ENCODE results near the gene STAT1.

The STAT1 gene

DNA sequence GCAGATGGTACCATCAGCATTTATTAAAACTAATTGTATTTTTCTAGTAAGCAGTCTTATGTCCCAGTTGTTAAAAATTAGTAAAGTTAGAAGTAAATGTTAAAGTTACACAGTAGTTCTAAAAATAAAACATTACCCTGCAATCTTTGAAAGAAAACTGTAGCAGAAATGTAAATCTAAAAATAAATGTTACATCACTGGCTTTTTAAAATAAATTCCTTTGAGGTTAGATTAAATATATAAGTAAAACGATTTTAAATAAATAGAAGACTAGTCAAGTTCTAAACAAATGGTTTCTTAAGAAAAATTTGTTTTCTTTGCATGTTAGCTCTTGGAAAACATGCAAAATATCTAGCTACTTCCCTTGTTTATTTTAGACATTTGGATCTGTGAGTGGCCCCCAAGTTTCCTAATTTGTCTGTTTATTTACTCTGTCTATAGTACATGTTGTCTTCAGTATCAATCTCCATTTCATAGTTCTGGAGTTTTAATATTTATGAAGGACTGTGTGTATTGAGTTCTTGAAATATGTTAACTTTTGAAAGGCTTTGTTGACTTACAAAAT lies 75.1 kb downstream of the STAT1 start:
- no peaks in the 10 kb centered on the region for H3K27me3 ChIP-seq
- H3K4me1 ChIP-seq = no peaks in the 10 kb centered on the region
- H3K4me3 ChIP-seq (ENCODE audit: low read depth, low read length) = no peak overlapping the region
- TF ChIP-seq, protein P1, sequence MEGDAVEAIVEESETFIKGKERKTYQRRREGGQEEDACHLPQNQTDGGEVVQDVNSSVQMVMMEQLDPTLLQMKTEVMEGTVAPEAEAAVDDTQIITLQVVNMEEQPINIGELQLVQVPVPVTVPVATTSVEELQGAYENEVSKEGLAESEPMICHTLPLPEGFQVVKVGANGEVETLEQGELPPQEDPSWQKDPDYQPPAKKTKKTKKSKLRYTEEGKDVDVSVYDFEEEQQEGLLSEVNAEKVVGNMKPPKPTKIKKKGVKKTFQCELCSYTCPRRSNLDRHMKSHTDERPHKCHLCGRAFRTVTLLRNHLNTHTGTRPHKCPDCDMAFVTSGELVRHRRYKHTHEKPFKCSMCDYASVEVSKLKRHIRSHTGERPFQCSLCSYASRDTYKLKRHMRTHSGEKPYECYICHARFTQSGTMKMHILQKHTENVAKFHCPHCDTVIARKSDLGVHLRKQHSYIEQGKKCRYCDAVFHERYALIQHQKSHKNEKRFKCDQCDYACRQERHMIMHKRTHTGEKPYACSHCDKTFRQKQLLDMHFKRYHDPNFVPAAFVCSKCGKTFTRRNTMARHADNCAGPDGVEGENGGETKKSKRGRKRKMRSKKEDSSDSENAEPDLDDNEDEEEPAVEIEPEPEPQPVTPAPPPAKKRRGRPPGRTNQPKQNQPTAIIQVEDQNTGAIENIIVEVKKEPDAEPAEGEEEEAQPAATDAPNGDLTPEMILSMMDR (IDR thresholded peaks at IDR 0.05; ENCODE audit: low read depth, low read length) = no peak
- DNase-seq = no peak
- no peaks in the 10 kb centered on the region for H3K9me3 ChIP-seq
- H3K36me3 ChIP-seq = no peaks in the 10 kb centered on the region; the same call in 1 of the 2 replicates

GRCh38 chr2:190935054-190935453 lies 78.9 kb downstream of the STAT1 start:
- no peak for DNase-seq
- Histone ChIP-seq H3K4me3 (ENCODE audit: low read depth, low read length) (no peak overlapping the region), H3K4me1 (no peaks in the 10 kb centered on the region), H3K36me3 (peaks cover 25% of the 10 kb centered on the region), H3K27me3 (no peaks in the 10 kb centered on the region), H3K9me3 (no peaks in the 10 kb centered on the region)
- TF ChIP-seq, protein P1 (IDR thresholded peaks at IDR 0.05; ENCODE audit: low read depth, low read length) = no peak

- no peaks in the 10 kb centered on the region for H3K4me1 ChIP-seq
- H3K27me3 ChIP-seq = no peaks in the 10 kb centered on the region
- peaks cover 33% of the 10 kb centered on the region for H3K36me3 ChIP-seq
- no peaks in the 10 kb centered on the region for H3K9me3 ChIP-seq
- no peak for DNase-seq
- H3K4me3 ChIP-seq (ENCODE audit: low read depth, low read length) = no peak overlapping the region
- TF ChIP-seq, protein P1 (IDR thresholded peaks at IDR 0.05; ENCODE audit: low read depth, low read length) = no peak
Observed at GRCh38 chr2:190933361-190933760, 80.6 kb downstream of the STAT1 start.

DNA sequence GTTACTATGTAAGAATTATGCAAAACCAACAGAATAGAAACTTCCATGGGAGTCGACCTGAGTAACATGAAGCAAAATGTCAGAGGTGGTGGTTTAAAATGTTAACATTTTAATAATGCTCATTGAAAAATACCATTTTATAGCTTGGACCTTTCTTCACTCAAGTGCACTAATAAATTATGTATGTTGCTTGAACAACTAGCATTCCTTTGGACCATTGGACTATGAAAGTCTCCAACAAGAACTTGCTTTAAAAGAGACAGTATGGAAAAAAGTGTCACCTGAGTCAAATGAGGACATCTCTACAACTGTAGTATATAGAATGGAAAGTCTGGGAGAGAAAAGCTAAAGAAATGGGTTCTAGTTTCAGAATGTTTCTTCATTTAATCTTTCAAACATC lies 81.5 kb downstream of the STAT1 start:
- no peaks in the 10 kb centered on the region for H3K27me3 ChIP-seq
- TF ChIP-seq, protein P1 (IDR thresholded peaks at IDR 0.05; ENCODE audit: low read depth, low read length) = no peak
- H3K9me3 ChIP-seq = no peaks in the 10 kb centered on the region
- no peak for DNase-seq
- peaks cover 35% of the 10 kb centered on the region for H3K36me3 ChIP-seq
- H3K4me1 ChIP-seq = no peaks in the 10 kb centered on the region
- H3K4me3 ChIP-seq (ENCODE audit: low read depth, low read length) = no peak overlapping the region

DNA sequence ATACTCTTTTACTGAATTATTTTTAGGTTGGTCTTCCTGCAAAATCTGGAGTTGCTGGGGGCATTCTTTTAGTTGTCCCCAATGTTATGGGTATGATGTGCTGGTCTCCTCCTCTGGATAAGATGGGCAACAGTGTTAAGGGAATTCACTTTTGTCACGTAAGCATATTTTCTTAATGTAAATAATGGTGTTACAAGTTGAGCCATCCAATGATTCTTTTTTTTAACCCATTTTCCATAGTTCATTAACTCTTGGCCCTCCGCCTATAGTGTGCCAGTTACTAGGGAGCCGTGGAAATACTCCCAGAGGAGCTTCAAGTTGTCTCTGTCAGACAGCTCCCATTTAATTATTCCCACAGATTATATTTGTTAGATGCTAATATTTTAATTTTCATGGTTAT lies 83.6 kb downstream of the STAT1 start:
- Histone ChIP-seq H3K27me3 (no peaks in the 10 kb centered on the region), H3K4me1 (peaks cover 4% of the 10 kb centered on the region; the same call in 1 of the 2 replicates), H3K36me3 (peaks cover 35% of the 10 kb centered on the region), H3K4me3 (ENCODE audit: low read depth, low read length) (no peak overlapping the region), H3K9me3 (no peaks in the 10 kb centered on the region)
- TF ChIP-seq, protein P1 (IDR thresholded peaks at IDR 0.05; ENCODE audit: low read depth, low read length) = no peak
- DNase-seq = no peak

GRCh38 chr2:190929919-190930318 lies 84.1 kb downstream of the STAT1 start:
- no peak for DNase-seq
- Histone ChIP-seq H3K4me1 (peaks cover 4% of the 10 kb centered on the region; the same call in 1 of the 2 replicates), H3K4me3 (ENCODE audit: low read depth, low read length) (no peak overlapping the region), H3K9me3 (no peaks in the 10 kb centered on the region), H3K27me3 (no peaks in the 10 kb centered on the region), H3K36me3 (peaks cover 40% of the 10 kb centered on the region)
- TF ChIP-seq, protein P1 (IDR thresholded peaks at IDR 0.05; ENCODE audit: low read depth, low read length) = no peak

All from BE2C (cell line).